Measurements from ENCODE around the gene OR2A5. TPM values are rescaled to one million over a fixed set of nuclear protein-coding genes. Genes with fewer than 3 reads are reported as not detected.

Gene OR2A5
- not detected in 2 replicates for total RNA-seq

DNA sequence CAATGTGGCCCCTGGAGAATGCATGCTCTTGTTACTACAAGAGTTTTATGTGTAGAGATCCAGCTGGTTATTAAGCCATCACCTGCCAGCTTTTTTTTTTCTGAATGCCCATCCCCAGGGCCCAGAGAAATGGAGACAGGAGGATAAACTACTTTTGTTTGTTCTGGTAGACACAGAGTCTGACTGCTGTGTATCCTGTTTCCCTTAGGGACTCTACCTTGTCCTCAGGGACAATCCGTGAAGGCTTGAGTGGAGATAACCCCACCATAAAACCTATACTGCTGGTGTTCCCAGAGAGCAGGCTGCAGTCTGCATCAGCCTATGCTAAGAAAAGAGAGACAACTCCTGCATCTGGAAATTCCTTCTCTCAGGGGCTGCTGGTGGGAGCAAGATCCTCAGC lies at the start of gene OR2A5:
OR2A5 (plus strand) TSS at position 301 of the 400 bp plus-strand sequence. CDS start 1,454 bp downstream, outside the sequence.

GRCh38 chr7:144000020-144000419 lies 48.7 kb upstream of the OR2A5 start, which contains the start of gene OR6B1:
TSS of gene OR6B1 (plus strand) at chr7:144000320. CDS start at chr7:144003997, 3,677 bp downstream.

DNA sequence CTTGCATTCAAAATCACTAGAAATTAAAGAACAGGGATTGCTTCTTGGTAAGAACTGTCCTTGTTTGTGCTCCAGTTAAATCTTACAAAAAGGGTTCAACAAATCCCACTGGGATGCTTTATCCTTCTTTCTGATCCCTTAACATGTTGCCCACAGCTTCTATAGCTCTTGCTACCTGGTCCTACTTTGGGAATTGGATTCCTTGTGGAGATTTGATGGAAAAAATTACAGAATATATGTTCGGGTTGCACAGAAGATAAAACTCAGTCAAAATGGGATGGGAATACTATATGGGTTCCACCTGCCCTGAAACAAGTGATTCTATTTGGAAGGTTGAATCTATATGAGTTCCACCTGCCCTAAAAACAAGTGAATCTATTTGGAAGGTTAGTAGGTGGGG lies 20.8 kb downstream of the OR2A5 start, which contains the start of gene OR2A25:
OR2A25 (plus strand) TSS at position 301 of the 400 bp plus-strand sequence. CDS start 4,409 bp downstream, outside the sequence.

DNA sequence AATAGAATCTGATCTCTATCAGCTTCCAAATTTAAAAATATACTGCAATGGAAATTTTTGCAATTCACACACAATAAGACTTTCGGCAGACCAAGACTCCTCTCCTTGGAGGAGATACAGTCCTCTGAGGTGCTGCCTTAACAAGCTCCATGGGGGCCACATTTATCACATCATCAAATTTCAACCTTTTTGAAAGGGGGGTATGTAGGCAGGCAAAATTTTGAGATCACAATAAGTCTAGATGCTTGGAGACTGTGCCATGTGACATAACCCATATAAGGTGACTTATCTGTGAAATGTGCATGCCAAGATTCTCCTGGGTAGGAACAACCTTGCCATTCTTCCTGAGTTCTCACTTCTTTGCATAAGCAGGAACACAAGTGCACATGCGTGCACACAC lies 37.2 kb downstream of the OR2A5 start, which contains the start of gene OR2A12:
OR2A12 (plus strand) TSS at position 301 of the 400 bp plus-strand sequence. CDS start 8,830 bp downstream, outside the sequence.

Other genes starting within 250 kb of the OR2A5 start
- gene TCAF1, start 146.8 kb upstream of the OR2A5 start, total RNA-seq = 20.1 and 53.7 TPM in 2 replicates
- gene OR2F2, start 113.7 kb upstream of the OR2A5 start, total RNA-seq = not detected in 2 replicates
- under 0.01 TPM in 1 of 2 replicates, not detected in the other for gene OR2F1, start 94.1 kb upstream of the OR2A5 start, total RNA-seq
- not detected in 2 replicates for gene OR6B1, start 48.6 kb upstream of the OR2A5 start, total RNA-seq
- not detected in 2 replicates for gene OR2A25, start 20.9 kb downstream of the OR2A5 start, total RNA-seq
- gene OR2A12, start 37.3 kb downstream of the OR2A5 start, total RNA-seq = not detected in 2 replicates
- gene OR2A2, start 60.6 kb downstream of the OR2A5 start, total RNA-seq = not detected in 2 replicates
- not detected in 2 replicates for gene OR2A14, start 74.2 kb downstream of the OR2A5 start, total RNA-seq
- not detected in 2 replicates for gene CTAGE4, start 134.5 kb downstream of the OR2A5 start, total RNA-seq
- 0.06 and 0.32 TPM in 2 replicates for gene ARHGEF35, start 146.9 kb downstream of the OR2A5 start, total RNA-seq
- gene OR2A42, start 190.7 kb downstream of the OR2A5 start, total RNA-seq = not detected in 2 replicates
- gene OR2A7, start 215.8 kb downstream of the OR2A5 start, total RNA-seq = not detected in 2 replicates
- not detected in 2 replicates for gene CTAGE8, start 220.3 kb downstream of the OR2A5 start, total RNA-seq

All from bladder microvascular endothelial cell (primary cell).